HepG2 (cell line): ENCODE measurements around the gene INO80E. TPM values are rescaled to one million over a fixed set of nuclear protein-coding genes. Genes with fewer than 3 reads are reported as not detected.

ENCODE experiments used
- ADNP ChIP-seq: sonication (generic); formaldehyde crosslinking; IDR thresholded peaks from 2 replicates; pipeline ENCODE4 v1.4.0; 2020; ENCODE audit warnings: missing genetic modification reagents
- AGO1 ChIP-seq: fragments of 200-400 bp; formaldehyde crosslinking; IDR thresholded peaks from 2 replicates; pipeline ENCODE4 v1.6.1; 2017; ENCODE audit warnings: mild to moderate bottlenecking, low read depth, low read length, moderate library complexity; ENCODE audit not compliant: poor library complexity, severe bottlenecking
- CBX5 ChIP-seq: sonication (generic); formaldehyde crosslinking; IDR thresholded peaks from 2 replicates; pipeline ENCODE4 v1.4.0; 2020; ENCODE audit warnings: missing genetic modification reagents, borderline replicate concordance
- CC2D1A ChIP-seq: sonication (generic); formaldehyde crosslinking; IDR thresholded peaks from 2 replicates; pipeline ENCODE4 v1.8.1; 2023; ENCODE audit warnings: mild to moderate bottlenecking, missing genetic modification reagents
- EED ChIP-seq: sonication (generic); formaldehyde crosslinking; IDR thresholded peaks from 2 replicates; pipeline ENCODE4 v1.5.0; 2020; ENCODE audit warnings: mild to moderate bottlenecking, missing genetic modification reagents
- KMT2B ChIP-seq: IDR thresholded peaks from 2 replicates; pipeline ENCODE4 v1.6.1; 2016; ENCODE audit warnings: missing genetic modification reagents, missing compliant biosample characterization
- MAZ ChIP-seq, 2 experiments: sonication (generic) in 1 of 2; formaldehyde crosslinking in 1 of 2; IDR thresholded peaks; 2 replicates each; pipeline versions ENCODE4 v1.5.0 to v1.6.1; 2012 to 2020; ENCODE audit warnings: low read depth in 2 of 2, mild to moderate bottlenecking in 2 of 2, borderline replicate concordance in 1 of 2, improper control_type of control experiment in 1 of 2, low read length in 1 of 2, missing genetic modification reagents in 1 of 2, moderate library complexity in 1 of 2
- SNRNP70 ChIP-seq: fragments of 200-400 bp; formaldehyde crosslinking; IDR thresholded peaks from 2 replicates; pipeline ENCODE4 v1.6.1; 2017; ENCODE audit warnings: mild to moderate bottlenecking, low read depth, low read length, moderate library complexity
- SOX5 ChIP-seq: IDR thresholded peaks from 2 replicates; pipeline ENCODE4 v1.6.1; 2016; ENCODE audit warnings: borderline replicate concordance
- THAP11 ChIP-seq: IDR thresholded peaks from 2 replicates; pipeline ENCODE4 v1.6.1; 2016; ENCODE audit warnings: missing biosample characterization, missing genetic modification reagents
- ZNF12 ChIP-seq: sonication (generic); formaldehyde crosslinking; IDR thresholded peaks from 2 replicates; pipeline ENCODE4 v1.5.0; 2020; ENCODE audit warnings: missing genetic modification reagents
- ZNF33A ChIP-seq: sonication (generic); formaldehyde crosslinking; IDR thresholded peaks from 2 replicates; pipeline ENCODE4 v1.5.1; 2020; ENCODE audit warnings: missing genetic modification reagents, mild to moderate bottlenecking, moderate library complexity, borderline replicate concordance
- ZNF883 ChIP-seq: sonication (generic); formaldehyde crosslinking; IDR thresholded peaks from 2 replicates; pipeline ENCODE4 v1.5.1; 2020; ENCODE audit warnings: mild to moderate bottlenecking, missing genetic modification reagents; ENCODE audit errors: not compliant biosample characterization
- polyA plus RNA-seq, 8 experiments: library from polyadenylated mRNA; depleted of rRNA in 3 of 8; stranded (reverse) in 7 of 8; unstranded in 1 of 8; fragments of >200 nt; fragmentation: Illumina TruSeq in 4 of 8; extraction: Trizol in 4 of 8; gene quantifications; 2 replicates each; pipeline versions ENCODE4 v1.2.1 to v1.2.3, GENCODE V29; 2011 to 2016; ENCODE audit warnings: low read depth in 4 of 8, missing spikeins in 1 of 8, mixed read lengths in 1 of 8; ENCODE audit not compliant: insufficient read depth in 1 of 8
- total RNA-seq, 5 experiments: library from RNA; depleted of rRNA; stranded (reverse); fragments of >200 nt; fragmentation: Illumina TruSeq; extraction: Trizol; gene quantifications; 2 replicates each; pipeline ENCODE4 v1.2.3, GENCODE V29; 2016; ENCODE audit warnings: low read depth in 1 of 5
- TF ChIP-seq, protein P1 (sequence below): sonication (generic); formaldehyde crosslinking; conservative IDR thresholded peaks from 2 replicates; pipeline ENCODE4 v1.4.0; 2020; ENCODE audit warnings: missing genetic modification reagents
- TF ChIP-seq, protein P2 (sequence below): sonication (generic); formaldehyde crosslinking; IDR thresholded peaks from 2 replicates; pipeline ENCODE4 v1.4.0; 2020; ENCODE audit warnings: mild to moderate bottlenecking, missing genetic modification reagents
- TF ChIP-seq, protein P3 (sequence below): sonication (generic); formaldehyde crosslinking; IDR thresholded peaks from 2 replicates; pipeline ENCODE4 v1.5.0; 2020; ENCODE audit warnings: missing genetic modification reagents
- TF ChIP-seq, protein P4 (sequence below): sonication (generic); formaldehyde crosslinking; IDR thresholded peaks from 2 replicates; pipeline ENCODE4 v1.4.0; 2020; ENCODE audit warnings: missing genetic modification reagents, low read depth, mild to moderate bottlenecking, borderline replicate concordance
- TF ChIP-seq, protein P5 (sequence below): sonication (generic); formaldehyde crosslinking; IDR thresholded peaks from 2 replicates; pipeline ENCODE4 v1.4.0; 2020; ENCODE audit warnings: missing genetic modification reagents
- TF ChIP-seq, protein P6 (sequence below): sonication (generic); formaldehyde crosslinking; IDR thresholded peaks from 2 replicates; pipeline ENCODE4 v1.4.0; 2020; ENCODE audit warnings: missing genetic modification reagents

Gene INO80E
- total and polyA plus RNA-seq, 2 of the 13 experiments (the other 11 are each of a cell fraction or from before 2014, with no cell fraction given): 25.8 to 45.6 TPM

DNA sequence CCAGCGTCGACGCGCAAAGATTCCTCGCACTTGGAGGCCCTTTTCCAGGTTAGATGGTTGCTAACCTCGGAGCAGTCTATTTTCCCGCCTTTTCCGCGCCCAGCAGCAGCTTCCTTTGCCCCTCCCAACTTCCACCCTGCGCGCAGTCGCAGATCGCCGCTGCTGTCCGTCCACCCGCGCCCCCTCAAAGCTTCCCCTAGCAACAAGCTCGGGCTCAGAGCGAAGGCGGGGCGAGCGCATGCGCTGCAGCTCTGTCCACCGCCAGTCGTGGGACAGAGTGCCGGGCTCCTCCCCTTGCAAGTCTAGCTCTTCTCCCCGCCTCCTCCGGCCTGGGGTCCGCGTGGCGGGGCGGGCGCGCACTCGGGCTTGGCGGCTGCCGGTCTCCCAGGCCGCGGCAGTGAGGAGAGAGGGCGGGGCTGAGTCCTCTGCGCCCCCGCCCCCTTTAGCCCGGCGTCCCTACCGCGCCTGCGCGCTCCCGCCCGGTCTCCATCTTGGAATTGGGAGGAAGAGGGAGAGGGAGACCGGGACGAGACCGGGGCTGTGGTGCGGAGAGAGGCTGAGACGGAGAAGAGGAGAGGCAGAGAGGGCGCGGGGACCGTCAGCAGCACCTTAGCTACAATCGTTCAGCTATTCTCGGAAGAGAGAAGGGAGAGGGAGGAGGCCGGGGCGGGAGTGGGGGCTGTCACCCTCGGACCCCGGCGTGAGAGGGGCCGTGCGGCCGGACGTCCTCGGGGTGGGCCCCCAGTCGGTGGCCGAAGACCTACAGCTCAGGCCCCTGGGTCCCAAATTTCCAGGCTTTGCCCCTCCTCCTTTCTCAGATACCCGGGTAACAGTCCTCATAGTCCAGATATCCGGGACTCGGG is 22.4 kb upstream of the INO80E start, which contains the start of gene TAOK2 (continued):
- TF ChIP-seq, protein P1, sequence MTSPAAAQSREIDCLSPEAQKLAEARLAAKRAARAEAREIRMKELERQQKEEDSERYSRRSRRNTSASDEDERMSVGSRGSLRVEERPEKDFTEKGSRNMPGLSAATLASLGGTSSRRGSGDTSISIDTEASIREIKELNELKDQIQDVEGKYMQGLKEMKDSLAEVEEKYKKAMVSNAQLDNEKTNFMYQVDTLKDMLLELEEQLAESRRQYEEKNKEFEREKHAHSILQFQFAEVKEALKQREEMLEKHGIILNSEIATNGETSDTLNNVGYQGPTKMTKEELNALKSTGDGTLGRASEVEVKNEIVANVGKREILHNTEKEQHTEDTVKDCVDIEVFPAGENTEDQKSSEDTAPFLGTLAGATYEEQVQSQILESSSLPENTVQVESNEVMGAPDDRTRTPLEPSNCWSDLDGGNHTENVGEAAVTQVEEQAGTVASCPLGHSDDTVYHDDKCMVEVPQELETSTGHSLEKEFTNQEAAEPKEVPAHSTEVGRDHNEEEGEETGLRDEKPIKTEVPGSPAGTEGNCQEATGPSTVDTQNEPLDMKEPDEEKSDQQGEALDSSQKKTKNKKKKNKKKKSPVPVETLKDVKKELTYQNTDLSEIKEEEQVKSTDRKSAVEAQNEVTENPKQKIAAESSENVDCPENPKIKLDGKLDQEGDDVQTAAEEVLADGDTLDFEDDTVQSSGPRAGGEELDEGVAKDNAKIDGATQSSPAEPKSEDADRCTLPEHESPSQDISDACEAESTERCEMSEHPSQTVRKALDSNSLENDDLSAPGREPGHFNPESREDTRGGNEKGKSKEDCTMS (CRISPR knock-in tag): no peak
- TF ChIP-seq ADNP (CRISPR knock-in tag) (no peak), ZNF33A (CRISPR knock-in tag) (no peak), CC2D1A (CRISPR knock-in tag) (0 out of 2 replicates have a peak, but pooled peaks have one; percentile 83), SOX5 (peak; percentile 72), SNRNP70 (no peak), KMT2B (CRISPR knock-in tag) (peak; percentile 43), MAZ (IDR thresholded peaks at IDR 0.05; ENCODE audit: borderline replicate concordance, low read depth, low read length) (peak; percentile 87), MAZ (CRISPR knock-in tag; IDR thresholded peaks at IDR 0.05; ENCODE audit: low read depth) (peak; percentile 99; the same call in 1 of the 2 replicates), THAP11 (CRISPR knock-in tag) (peak; percentile 87), AGO1 (peak; percentile 97), EED (peak; percentile 1; the same call in 1 of the 2 replicates), CBX5 (CRISPR knock-in tag) (peak; percentile 79; the same call in 1 of the 2 replicates), ZNF12 (no peak; the same call in 1 of the 2 replicates), ZNF883 (CRISPR knock-in tag) (peak; percentile 96)
- TF ChIP-seq, protein P2, sequence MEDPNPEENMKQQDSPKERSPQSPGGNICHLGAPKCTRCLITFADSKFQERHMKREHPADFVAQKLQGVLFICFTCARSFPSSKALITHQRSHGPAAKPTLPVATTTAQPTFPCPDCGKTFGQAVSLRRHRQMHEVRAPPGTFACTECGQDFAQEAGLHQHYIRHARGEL (CRISPR knock-in tag): peak; percentile 77; the same call in 1 of the 2 replicates
- TF ChIP-seq, protein P3, sequence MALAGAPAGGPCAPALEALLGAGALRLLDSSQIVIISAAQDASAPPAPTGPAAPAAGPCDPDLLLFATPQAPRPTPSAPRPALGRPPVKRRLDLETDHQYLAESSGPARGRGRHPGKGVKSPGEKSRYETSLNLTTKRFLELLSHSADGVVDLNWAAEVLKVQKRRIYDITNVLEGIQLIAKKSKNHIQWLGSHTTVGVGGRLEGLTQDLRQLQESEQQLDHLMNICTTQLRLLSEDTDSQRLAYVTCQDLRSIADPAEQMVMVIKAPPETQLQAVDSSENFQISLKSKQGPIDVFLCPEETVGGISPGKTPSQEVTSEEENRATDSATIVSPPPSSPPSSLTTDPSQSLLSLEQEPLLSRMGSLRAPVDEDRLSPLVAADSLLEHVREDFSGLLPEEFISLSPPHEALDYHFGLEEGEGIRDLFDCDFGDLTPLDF (CRISPR knock-in tag): peak; percentile 92; the same call in 1 of the 2 replicates
- TF ChIP-seq, protein P4, sequence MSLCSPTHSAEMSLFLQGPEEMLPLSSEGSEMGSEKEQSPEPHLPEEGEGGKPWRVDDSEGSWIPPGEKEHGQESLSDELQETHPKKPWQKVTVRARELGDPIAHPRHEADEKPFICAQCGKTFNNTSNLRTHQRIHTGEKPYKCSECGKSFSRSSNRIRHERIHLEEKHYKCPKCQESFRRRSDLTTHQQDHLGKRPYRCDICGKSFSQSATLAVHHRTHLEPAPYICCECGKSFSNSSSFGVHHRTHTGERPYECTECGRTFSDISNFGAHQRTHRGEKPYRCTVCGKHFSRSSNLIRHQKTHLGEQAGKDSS: peak; percentile 90; the same call in 1 of the 2 replicates
- TF ChIP-seq, protein P5, sequence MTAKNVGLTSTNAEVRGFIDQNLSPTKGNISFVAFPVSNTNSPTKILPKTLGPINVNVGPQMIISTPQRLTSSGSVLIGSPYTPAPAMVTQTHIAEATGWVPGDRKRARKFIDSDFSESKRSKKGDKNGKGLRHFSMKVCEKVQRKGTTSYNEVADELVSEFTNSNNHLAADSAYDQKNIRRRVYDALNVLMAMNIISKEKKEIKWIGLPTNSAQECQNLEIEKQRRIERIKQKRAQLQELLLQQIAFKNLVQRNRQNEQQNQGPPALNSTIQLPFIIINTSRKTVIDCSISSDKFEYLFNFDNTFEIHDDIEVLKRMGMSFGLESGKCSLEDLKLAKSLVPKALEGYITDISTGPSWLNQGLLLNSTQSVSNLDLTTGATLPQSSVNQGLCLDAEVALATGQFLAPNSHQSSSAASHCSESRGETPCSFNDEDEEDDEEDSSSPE (CRISPR knock-in tag): peak; percentile 99
- TF ChIP-seq, protein P6, sequence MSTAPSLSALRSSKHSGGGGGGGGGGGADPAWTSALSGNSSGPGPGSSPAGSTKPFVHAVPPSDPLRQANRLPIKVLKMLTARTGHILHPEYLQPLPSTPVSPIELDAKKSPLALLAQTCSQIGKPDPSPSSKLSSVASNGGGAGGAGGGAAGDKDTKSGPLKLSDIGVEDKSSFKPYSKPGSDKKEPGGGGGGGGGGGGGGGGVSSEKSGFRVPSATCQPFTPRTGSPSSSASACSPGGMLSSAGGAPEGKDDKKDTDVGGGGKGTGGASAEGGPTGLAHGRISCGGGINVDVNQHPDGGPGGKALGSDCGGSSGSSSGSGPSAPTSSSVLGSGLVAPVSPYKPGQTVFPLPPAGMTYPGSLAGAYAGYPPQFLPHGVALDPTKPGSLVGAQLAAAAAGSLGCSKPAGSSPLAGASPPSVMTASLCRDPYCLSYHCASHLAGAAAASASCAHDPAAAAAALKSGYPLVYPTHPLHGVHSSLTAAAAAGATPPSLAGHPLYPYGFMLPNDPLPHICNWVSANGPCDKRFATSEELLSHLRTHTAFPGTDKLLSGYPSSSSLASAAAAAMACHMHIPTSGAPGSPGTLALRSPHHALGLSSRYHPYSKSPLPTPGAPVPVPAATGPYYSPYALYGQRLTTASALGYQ (CRISPR knock-in tag): no peak; the same call in 1 of the 2 replicates
